GM23338 (cell line): ENCODE data around the gene STRN4. TPM values are rescaled to one million over a fixed set of nuclear protein-coding genes. Genes with fewer than 3 reads are reported as not detected.

Experiments used
- CREB1 ChIP-seq: fragments of 250-450 bp; sonication (Bioruptor Pico); IDR thresholded peaks from 2 replicates; pipeline ENCODE4 v1.5.0; 2020; ENCODE audit warnings: low read depth, mild to moderate bottlenecking, moderate library complexity
- CTCF ChIP-seq, 2 experiments: fragments of 200-600 bp in 1 of 2; sonication (generic) in 1 of 2; conservative IDR thresholded peaks; 2 replicates each; pipeline versions ENCODE4 v1.5.1 to v1.6.1; 2016 to 2017; ENCODE audit warnings: antibody characterized with exemption in 2 of 2, low read depth in 2 of 2, mild to moderate bottlenecking in 2 of 2, moderate library complexity in 1 of 2
- EZH2 ChIP-seq: fragments of 200-600 bp; sonication (generic); IDR thresholded peaks from one replicate; pipeline ENCODE4 v1.8.0; 2017; ENCODE audit warnings: antibody characterized with exemption, mild to moderate bottlenecking, low read depth; ENCODE audit not compliant: unreplicated experiment
- NANOG ChIP-seq: IDR thresholded peaks from 2 replicates; pipeline ENCODE4 v1.6.1; 2016; ENCODE audit warnings: antibody characterized with exemption, borderline replicate concordance
- POLR2AphosphoS5 ChIP-seq: IDR thresholded peaks from 2 replicates; pipeline ENCODE4 v1.6.1; 2016; ENCODE audit warnings: antibody characterized with exemption, low read depth
- STAT1 ChIP-seq: IDR thresholded peaks from one replicate; pipeline ENCODE4 v1.6.1; 2016; ENCODE audit warnings: antibody characterized with exemption; ENCODE audit not compliant: unreplicated experiment
- ZNF331 ChIP-seq: fragments of 250-450 bp; sonication (Bioruptor Pico); IDR thresholded peaks from 2 replicates; pipeline ENCODE4 v1.5.0; 2020; ENCODE audit warnings: low read depth, mild to moderate bottlenecking, moderate library complexity
- ZNF462 ChIP-seq: fragments of 250-450 bp; sonication (Bioruptor Pico); IDR thresholded peaks from 2 replicates; pipeline ENCODE4 v1.5.0; 2020; ENCODE audit warnings: mild to moderate bottlenecking, moderate library complexity
- polyA plus RNA-seq: library from polyadenylated mRNA; unstranded; fragments of >200 nt; fragmentation: Nextera tagmentation; extraction: Ambion mirVana; gene quantifications from 2 replicates; pipeline ENCODE4 v1.2.1, GENCODE V29; 2016
- total RNA-seq: library from RNA; depleted of rRNA; stranded (reverse); fragments of >200 nt; shearing (Covaris generic); gene quantifications from 2 replicates; pipeline ENCODE4 v1.2.3, GENCODE V29; 2014

The STRN4 gene
- total and polyA plus RNA-seq, 2 experiments from 2014 or later = 62.1 to 140 TPM

- TF ChIP-seq ZNF462 (CRISPR knock-in tag) (no peak), CREB1 (CRISPR knock-in tag) (no peak), STAT1 (no peak), POLR2AphosphoS5 (no peak), ZNF331 (no peak), NANOG (no peak), CTCF (conservative IDR thresholded peaks at IDR 0.05; ENCODE audit: low read depth in 2 of 2) (no peak), EZH2 (no peak)
Measured at GRCh38 chr19:46687438-46688145, 58.7 kb downstream of the STRN4 start (continued).
